Neural cell (in vitro differentiated cells): Measurements from ENCODE around the gene LPCAT4. TPM values are rescaled to one million over a fixed set of nuclear protein-coding genes. Genes with fewer than 3 reads are reported as not detected.
"Not testable (repeated sequence)": the region's sequence is repeated elsewhere in the genome, so short reads cannot be mapped to it uniquely, and the experiment has no call there.

Experiments used
- H2AFZ ChIP-seq: fragments of 200-600, 300-800 bp; sonication (generic), shearing (Covaris generic); 2 replicates; pipeline ENCODE4 v1.6.0; 2014; ENCODE audit warnings: low read depth, mild to moderate bottlenecking, antibody characterized with exemption, low read length, moderate library complexity
- H3F3A ChIP-seq: fragments of 200-600 bp; shearing (Covaris generic); 2 replicates; pipeline ENCODE4 v1.6.1; 2016; ENCODE audit warnings: mild to moderate bottlenecking, moderate library complexity, mixed read lengths, antibody characterized with exemption, low read length; ENCODE audit not compliant: insufficient read depth, poor library complexity, severe bottlenecking
- H3K27ac ChIP-seq: fragments of 200-600, 300-800 bp; sonication (generic), shearing (Covaris generic); 2 replicates; pipeline ENCODE4 v1.5.1; 2014; ENCODE audit warnings: mild to moderate bottlenecking, low read length, moderate library complexity
- H3K27me3 ChIP-seq: fragments of 300-800, 200-600 bp; sonication (generic), shearing (Covaris generic); 2 replicates; pipeline ENCODE4 v1.6.0; 2014; ENCODE audit warnings: mild to moderate bottlenecking, low read depth, low read length, moderate library complexity; ENCODE audit not compliant: insufficient read depth
- H3K36me3 ChIP-seq: fragments of 300-800, 200-600 bp; sonication (generic), shearing (Covaris generic); 2 replicates; pipeline ENCODE4 v1.5.1; 2014; ENCODE audit warnings: mild to moderate bottlenecking, antibody characterized with exemption, low read length, moderate library complexity; ENCODE audit not compliant: insufficient read depth
- H3K4me2 ChIP-seq: fragments of 300-800, 200-600 bp; sonication (generic), shearing (Covaris generic); 2 replicates; pipeline ENCODE4 v1.6.0; 2014; ENCODE audit warnings: mild to moderate bottlenecking, low read length
- H3K4me3 ChIP-seq: fragments of 300-800, 200-600 bp; sonication (generic), shearing (Covaris generic); 2 replicates; pipeline ENCODE4 v1.5.1; 2014; ENCODE audit warnings: mild to moderate bottlenecking, low read length, moderate library complexity
- H3K79me2 ChIP-seq: fragments of 200-600 bp; shearing (Covaris generic); replicated peaks from 2 replicates; pipeline ENCODE4 v1.6.0; 2014; ENCODE audit warnings: mild to moderate bottlenecking, low read length, moderate library complexity; ENCODE audit not compliant: insufficient read depth
- H3K9ac ChIP-seq: fragments of 300-800, 200-600 bp; sonication (generic), shearing (Covaris generic); 2 replicates; pipeline ENCODE4 v1.6.1; 2016; ENCODE audit warnings: mild to moderate bottlenecking, low read length, mixed read lengths
- H3K9me2 ChIP-seq: fragments of 200-600 bp; shearing (Covaris generic); 2 replicates; pipeline ENCODE4 v1.6.1; 2016; ENCODE audit warnings: mild to moderate bottlenecking, low read length, mixed read lengths; ENCODE audit not compliant: insufficient read depth
- H3K9me3 ChIP-seq: fragments of 200-600, 300-800 bp; sonication (generic), shearing (Covaris generic); 2 replicates; pipeline ENCODE4 v1.6.1; 2016; ENCODE audit warnings: mild to moderate bottlenecking, mixed run types, low read length, moderate library complexity, mixed read lengths
- H4K20me1 ChIP-seq: fragments of 200-600 bp; shearing (Covaris generic); 2 replicates; pipeline ENCODE4 v1.6.1; 2016; ENCODE audit warnings: mild to moderate bottlenecking, mixed run types; ENCODE audit not compliant: insufficient read depth
- EP300 ChIP-seq: fragments of 450-650 bp; conservative IDR thresholded peaks from 2 replicates; pipeline ENCODE4 v1.6.1; 2014; ENCODE audit warnings: antibody characterized with exemption, mild to moderate bottlenecking, moderate library complexity; ENCODE audit not compliant: poor library complexity, severe bottlenecking
- EZH2 ChIP-seq: fragments of 200-600, 300-800 bp; shearing (Covaris generic), sonication (generic); IDR thresholded peaks from 2 replicates; pipeline ENCODE4 v1.6.1; 2014; ENCODE audit warnings: antibody characterized with exemption, low read length, borderline replicate concordance, mild to moderate bottlenecking; ENCODE audit not compliant: insufficient read depth, poor library complexity, severe bottlenecking
- MXI1 ChIP-seq: fragments of 450-650 bp; conservative IDR thresholded peaks from 2 replicates; pipeline ENCODE4 v1.6.1; 2014; ENCODE audit warnings: antibody characterized with exemption, mild to moderate bottlenecking; ENCODE audit not compliant: poor library complexity, severe bottlenecking
- POLR2AphosphoS5 ChIP-seq: IDR thresholded peaks from 2 replicates; pipeline ENCODE4 v1.6.1; 2012
- RAD21 ChIP-seq: fragments of 450-650 bp; conservative IDR thresholded peaks from 2 replicates; pipeline ENCODE4 v1.6.1; 2014; ENCODE audit warnings: antibody characterized with exemption, mild to moderate bottlenecking, moderate library complexity
- REST ChIP-seq: IDR thresholded peaks from 2 replicates; pipeline ENCODE4 v1.6.1; 2012; ENCODE audit warnings: borderline replicate concordance
- SMC3 ChIP-seq: fragments of 450-650 bp; conservative IDR thresholded peaks from 2 replicates; pipeline ENCODE4 v1.6.1; 2014; ENCODE audit warnings: antibody characterized with exemption, mild to moderate bottlenecking, moderate library complexity; ENCODE audit not compliant: poor library complexity
- TAF1 ChIP-seq: IDR thresholded peaks from 2 replicates; pipeline ENCODE4 v1.6.1; 2012; ENCODE audit warnings: low read depth
- polyA minus RNA-seq: library from RNA; depleted of rRNA, polyadenylated mRNA; stranded (reverse); fragments of >200 nt; gene quantifications from 2 replicates; pipeline ENCODE4 v1.2.3, GENCODE V29; 2014
- polyA plus RNA-seq: library from polyadenylated mRNA; depleted of rRNA; stranded (reverse); fragments of >200 nt; gene quantifications from 2 replicates; pipeline ENCODE4 v1.2.3, GENCODE V29; 2014
- TF ChIP-seq, protein P1 (sequence below): fragments of 450-650 bp; IDR thresholded peaks from 2 replicates; pipeline ENCODE4 v1.5.1; 2014; ENCODE audit warnings: antibody characterized with exemption, mild to moderate bottlenecking, moderate library complexity; ENCODE audit not compliant: poor library complexity, severe bottlenecking

LPCAT4 gene, protein sequence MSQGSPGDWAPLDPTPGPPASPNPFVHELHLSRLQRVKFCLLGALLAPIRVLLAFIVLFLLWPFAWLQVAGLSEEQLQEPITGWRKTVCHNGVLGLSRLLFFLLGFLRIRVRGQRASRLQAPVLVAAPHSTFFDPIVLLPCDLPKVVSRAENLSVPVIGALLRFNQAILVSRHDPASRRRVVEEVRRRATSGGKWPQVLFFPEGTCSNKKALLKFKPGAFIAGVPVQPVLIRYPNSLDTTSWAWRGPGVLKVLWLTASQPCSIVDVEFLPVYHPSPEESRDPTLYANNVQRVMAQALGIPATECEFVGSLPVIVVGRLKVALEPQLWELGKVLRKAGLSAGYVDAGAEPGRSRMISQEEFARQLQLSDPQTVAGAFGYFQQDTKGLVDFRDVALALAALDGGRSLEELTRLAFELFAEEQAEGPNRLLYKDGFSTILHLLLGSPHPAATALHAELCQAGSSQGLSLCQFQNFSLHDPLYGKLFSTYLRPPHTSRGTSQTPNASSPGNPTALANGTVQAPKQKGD
- polyA plus RNA-seq (76.7 and 93.3 TPM in 2 replicates), polyA minus RNA-seq (25.1 and 25.6 TPM in 2 replicates)

DNA sequence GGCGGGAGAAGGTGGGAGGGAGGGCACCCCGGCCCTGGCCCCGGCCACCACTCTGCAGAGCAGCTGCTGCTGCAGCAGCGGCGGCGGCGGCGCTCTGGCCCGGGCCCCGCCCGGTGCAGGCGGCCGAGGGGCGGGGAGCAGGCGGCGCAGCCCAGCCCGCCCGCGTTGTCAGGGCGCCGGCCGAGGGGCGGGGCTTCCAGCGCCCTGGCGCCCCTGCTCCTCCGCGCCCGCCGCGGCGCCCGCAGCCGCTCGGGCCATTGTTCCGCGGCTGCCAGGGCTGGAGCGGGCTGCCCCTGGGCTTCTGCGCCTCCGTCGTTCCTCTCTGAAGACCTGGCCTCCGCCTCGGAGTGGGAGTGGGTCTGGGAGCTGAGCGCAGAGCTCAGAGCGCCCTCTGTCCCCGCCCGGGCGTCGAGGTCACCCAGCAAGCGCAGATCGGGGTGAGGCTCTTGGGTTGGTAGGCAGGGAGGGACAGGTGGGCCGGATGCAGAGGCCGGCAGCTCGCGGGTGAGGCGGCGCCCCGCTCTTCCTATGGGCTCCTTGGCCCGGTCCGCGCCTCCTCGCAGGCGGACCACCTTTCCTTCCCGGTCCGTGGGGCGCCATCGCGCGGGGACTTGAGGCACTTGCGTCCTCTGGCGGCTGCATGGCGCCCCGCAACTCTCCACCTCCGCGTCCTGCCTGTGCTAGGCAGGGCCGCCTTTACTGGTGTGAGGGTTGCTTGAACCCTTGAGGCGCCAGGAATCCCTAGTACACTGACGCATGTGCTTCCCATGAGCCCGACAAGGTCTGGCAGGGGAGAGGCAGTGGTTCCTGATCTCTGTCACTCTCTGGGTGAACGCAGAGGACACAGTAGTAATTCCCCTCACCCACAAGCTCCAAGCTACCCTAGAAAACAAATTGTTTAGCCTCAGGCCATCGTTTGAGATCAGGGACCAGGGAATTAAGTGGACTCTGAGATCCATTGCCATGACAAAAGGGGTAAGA, at the start of gene LPCAT4:
TSS of gene LPCAT4 (minus strand) at position 96 of the 981 bp plus-strand sequence. CDS start 96 bp downstream, outside the sequence.
- peak within 1 kb of the TSS; percentile 100 for H3K9ac ChIP-seq
- peak within 1 kb of the TSS; percentile 99 for H3K27ac ChIP-seq

DNA sequence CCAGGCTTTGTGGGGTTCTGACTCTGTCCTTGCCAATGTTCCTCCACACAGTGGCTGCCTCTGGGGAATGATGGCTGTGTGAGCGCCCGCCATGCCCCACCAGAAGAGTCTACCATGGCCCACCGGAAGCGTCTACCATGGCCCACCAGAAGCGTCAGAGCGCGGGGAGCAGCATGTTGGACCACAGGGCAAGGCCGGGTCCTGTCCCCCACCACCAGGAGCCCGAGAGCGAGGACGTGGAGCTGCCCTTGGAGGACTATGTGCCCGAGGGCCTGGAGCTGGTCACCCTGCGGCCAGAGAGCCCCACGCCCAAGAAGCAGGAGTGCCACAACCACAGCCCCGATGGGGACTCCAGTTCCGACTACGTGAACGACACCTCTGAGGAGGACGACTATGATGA, 42.5 kb upstream of the LPCAT4 start:
- H3K79me2 ChIP-seq, H4K20me1 ChIP-seq, H3K4me2 ChIP-seq, H3K27me3 ChIP-seq, H3K27ac ChIP-seq, H3K36me3 ChIP-seq, H2AFZ ChIP-seq, H3K9ac ChIP-seq, H3F3A ChIP-seq, H3K4me3 ChIP-seq, H3K9me3 ChIP-seq, H3K9me2 ChIP-seq: not testable (repeated sequence)

More for the DNA sequence above, at the start of gene LPCAT4:
- H2AFZ ChIP-seq = peak within 1 kb of the TSS; percentile 96
- no peaks in the 10 kb centered on the region for H3K27me3 ChIP-seq
- H3K9me3 ChIP-seq = no peaks in the 10 kb centered on the region
- peaks cover 8% of the 10 kb centered on the region for H3K79me2 ChIP-seq
- H3F3A ChIP-seq = peaks cover 7% of the 10 kb centered on the region
- peak within 1 kb of the TSS; percentile 93 for H3K4me2 ChIP-seq
- H3K36me3 ChIP-seq = no peaks in the 10 kb centered on the region
- TF ChIP-seq, protein P1, sequence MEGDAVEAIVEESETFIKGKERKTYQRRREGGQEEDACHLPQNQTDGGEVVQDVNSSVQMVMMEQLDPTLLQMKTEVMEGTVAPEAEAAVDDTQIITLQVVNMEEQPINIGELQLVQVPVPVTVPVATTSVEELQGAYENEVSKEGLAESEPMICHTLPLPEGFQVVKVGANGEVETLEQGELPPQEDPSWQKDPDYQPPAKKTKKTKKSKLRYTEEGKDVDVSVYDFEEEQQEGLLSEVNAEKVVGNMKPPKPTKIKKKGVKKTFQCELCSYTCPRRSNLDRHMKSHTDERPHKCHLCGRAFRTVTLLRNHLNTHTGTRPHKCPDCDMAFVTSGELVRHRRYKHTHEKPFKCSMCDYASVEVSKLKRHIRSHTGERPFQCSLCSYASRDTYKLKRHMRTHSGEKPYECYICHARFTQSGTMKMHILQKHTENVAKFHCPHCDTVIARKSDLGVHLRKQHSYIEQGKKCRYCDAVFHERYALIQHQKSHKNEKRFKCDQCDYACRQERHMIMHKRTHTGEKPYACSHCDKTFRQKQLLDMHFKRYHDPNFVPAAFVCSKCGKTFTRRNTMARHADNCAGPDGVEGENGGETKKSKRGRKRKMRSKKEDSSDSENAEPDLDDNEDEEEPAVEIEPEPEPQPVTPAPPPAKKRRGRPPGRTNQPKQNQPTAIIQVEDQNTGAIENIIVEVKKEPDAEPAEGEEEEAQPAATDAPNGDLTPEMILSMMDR = peak; percentile 99
- TF ChIP-seq TAF1 = peak; percentile 81
- peak; percentile 66 for TF ChIP-seq EP300
- no peak for TF ChIP-seq EZH2
- peak; percentile 86 for TF ChIP-seq RAD21
- TF ChIP-seq SMC3 = peak; percentile 94
- peak; percentile 82 for TF ChIP-seq MXI1
- peak; percentile 92 for TF ChIP-seq REST
- peak; percentile 89 for TF ChIP-seq POLR2AphosphoS5
- H4K20me1 ChIP-seq = no peaks in the 10 kb centered on the region
- no peaks in the 10 kb centered on the region for H3K9me2 ChIP-seq
- H3K4me3 ChIP-seq = peak within 1 kb of the TSS; percentile 93

- not testable (repeated sequence) for H3K27ac ChIP-seq, H3K9me3 ChIP-seq, H3K27me3 ChIP-seq, H4K20me1 ChIP-seq, H3K4me3 ChIP-seq, H3K9ac ChIP-seq, H3K36me3 ChIP-seq, H2AFZ ChIP-seq, H3K4me2 ChIP-seq, H3F3A ChIP-seq, H3K9me2 ChIP-seq, H3K79me2 ChIP-seq
Observed at GRCh38 chr15:34408973-34409372, 42.0 kb upstream of the LPCAT4 start.

- H3K27ac ChIP-seq, H2AFZ ChIP-seq, H3K4me2 ChIP-seq, H3K27me3 ChIP-seq, H3K9ac ChIP-seq, H3K9me2 ChIP-seq, H3K36me3 ChIP-seq, H3K9me3 ChIP-seq, H3F3A ChIP-seq, H3K4me3 ChIP-seq, H3K79me2 ChIP-seq, H4K20me1 ChIP-seq: not testable (repeated sequence)
Observed at GRCh38 chr15:34403899-34404298, 36.9 kb upstream of the LPCAT4 start.
